SK-N-SH (cell line): ENCODE data around the gene MBNL1.

ENCODE experiments used
- MAX ChIP-seq: IDR thresholded peaks from 2 replicates; pipeline ENCODE4 v1.4.0; 2012; ENCODE audit warnings: low read depth
- NRF1 ChIP-seq: IDR thresholded peaks from 2 replicates; pipeline ENCODE4 v1.6.1; 2012; ENCODE audit warnings: low read depth, mild to moderate bottlenecking, low read length
- SMC3 ChIP-seq: IDR thresholded peaks from 2 replicates; pipeline ENCODE4 v1.6.1; 2012; ENCODE audit warnings: low read depth, low read length, improper control_type of control experiment
- YY1 ChIP-seq: IDR thresholded peaks from 2 replicates; pipeline ENCODE4 v1.4.0; 2012; ENCODE audit warnings: low read depth, mild to moderate bottlenecking
- TF ChIP-seq, protein P1 (sequence below): fragments of 200-600 bp; sonication (generic); IDR thresholded peaks from 2 replicates; pipeline ENCODE4 v1.6.1; 2017; ENCODE audit warnings: antibody characterized with exemption, mild to moderate bottlenecking, moderate library complexity

GRCh38 chr3:152334761-152335160, 66.0 kb downstream of the MBNL1 start:
- TF ChIP-seq, protein P1, sequence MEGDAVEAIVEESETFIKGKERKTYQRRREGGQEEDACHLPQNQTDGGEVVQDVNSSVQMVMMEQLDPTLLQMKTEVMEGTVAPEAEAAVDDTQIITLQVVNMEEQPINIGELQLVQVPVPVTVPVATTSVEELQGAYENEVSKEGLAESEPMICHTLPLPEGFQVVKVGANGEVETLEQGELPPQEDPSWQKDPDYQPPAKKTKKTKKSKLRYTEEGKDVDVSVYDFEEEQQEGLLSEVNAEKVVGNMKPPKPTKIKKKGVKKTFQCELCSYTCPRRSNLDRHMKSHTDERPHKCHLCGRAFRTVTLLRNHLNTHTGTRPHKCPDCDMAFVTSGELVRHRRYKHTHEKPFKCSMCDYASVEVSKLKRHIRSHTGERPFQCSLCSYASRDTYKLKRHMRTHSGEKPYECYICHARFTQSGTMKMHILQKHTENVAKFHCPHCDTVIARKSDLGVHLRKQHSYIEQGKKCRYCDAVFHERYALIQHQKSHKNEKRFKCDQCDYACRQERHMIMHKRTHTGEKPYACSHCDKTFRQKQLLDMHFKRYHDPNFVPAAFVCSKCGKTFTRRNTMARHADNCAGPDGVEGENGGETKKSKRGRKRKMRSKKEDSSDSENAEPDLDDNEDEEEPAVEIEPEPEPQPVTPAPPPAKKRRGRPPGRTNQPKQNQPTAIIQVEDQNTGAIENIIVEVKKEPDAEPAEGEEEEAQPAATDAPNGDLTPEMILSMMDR: no peak
- TF ChIP-seq NRF1 (no peak), SMC3 (no peak), YY1 (no peak), MAX (no peak)
